ENCODE measurements around the gene SUMO3. TPM values are rescaled to one million over a fixed set of nuclear protein-coding genes. Genes with fewer than 3 reads are reported as not detected.

SUMO3 gene
- polyA plus RNA-seq, 1 experiment = 82.6 TPM

- Histone ChIP-seq H3K27me3 (ENCODE audit: control insufficient read depth, insufficient read depth, low read length) (no peaks in the 10 kb centered on the region), H3K36me3 (ENCODE audit: control insufficient read depth, insufficient read depth, low read length) (peaks cover 6% of the 10 kb centered on the region), H3K4me3 (ENCODE audit: low read depth, low read length) (peak overlapping the region; percentile 61)
- ChIA-PET CTCF (interaction anchor here (1.0 kb wide), 2 partner anchors 14 to 24 kb away, joined by 3 to 4 read pairs; no protein-coding TSS in a partner anchor), POLR2A (no interaction called here)
- TF ChIP-seq, protein P1, sequence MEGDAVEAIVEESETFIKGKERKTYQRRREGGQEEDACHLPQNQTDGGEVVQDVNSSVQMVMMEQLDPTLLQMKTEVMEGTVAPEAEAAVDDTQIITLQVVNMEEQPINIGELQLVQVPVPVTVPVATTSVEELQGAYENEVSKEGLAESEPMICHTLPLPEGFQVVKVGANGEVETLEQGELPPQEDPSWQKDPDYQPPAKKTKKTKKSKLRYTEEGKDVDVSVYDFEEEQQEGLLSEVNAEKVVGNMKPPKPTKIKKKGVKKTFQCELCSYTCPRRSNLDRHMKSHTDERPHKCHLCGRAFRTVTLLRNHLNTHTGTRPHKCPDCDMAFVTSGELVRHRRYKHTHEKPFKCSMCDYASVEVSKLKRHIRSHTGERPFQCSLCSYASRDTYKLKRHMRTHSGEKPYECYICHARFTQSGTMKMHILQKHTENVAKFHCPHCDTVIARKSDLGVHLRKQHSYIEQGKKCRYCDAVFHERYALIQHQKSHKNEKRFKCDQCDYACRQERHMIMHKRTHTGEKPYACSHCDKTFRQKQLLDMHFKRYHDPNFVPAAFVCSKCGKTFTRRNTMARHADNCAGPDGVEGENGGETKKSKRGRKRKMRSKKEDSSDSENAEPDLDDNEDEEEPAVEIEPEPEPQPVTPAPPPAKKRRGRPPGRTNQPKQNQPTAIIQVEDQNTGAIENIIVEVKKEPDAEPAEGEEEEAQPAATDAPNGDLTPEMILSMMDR (IDR thresholded peaks at IDR 0.05; ENCODE audit: insufficient read depth, low read depth, low read length) = no peak
- DNase-seq (ENCODE audit: low read depth) = no peak
Observed at GRCh38 chr21:44816761-44817505, 929 bp downstream of the SUMO3 start.

DNA sequence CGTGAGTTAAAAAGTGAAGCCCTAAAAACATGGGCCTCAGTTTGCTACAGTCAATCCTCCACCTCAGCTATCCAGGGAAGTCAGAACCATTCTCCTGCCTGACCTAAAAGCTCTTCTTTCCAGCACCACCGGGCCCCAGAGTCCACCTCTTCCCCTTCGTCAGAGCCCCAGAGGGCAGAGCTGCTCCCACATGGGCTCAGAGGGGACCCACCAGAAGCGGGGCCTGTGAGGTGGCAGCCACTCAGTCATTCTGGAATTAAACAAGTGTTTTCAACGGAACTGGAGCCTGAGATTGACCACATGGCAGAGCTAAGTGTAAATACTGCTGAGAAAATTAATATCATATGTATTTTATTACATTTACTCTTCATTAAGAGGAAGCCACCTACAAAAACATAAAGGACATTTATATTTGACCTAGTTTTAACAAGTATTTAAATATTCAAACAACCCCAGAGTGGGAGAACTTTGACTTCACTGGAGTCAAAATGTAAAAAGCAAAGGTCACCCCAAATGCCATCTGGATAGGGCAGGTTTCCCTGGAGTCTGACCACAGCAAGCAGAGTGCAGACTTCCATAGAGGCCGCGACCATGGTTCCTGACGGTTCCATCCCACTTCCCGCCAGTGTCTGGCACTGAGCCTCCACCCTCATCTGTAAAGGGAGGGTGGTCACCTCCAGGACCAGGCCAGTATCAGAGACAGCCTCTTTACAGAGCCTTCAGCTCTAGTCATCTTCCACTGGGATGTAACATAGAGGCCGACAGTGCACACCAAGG, 1.8 kb downstream of the SUMO3 start:
- DNase-seq (ENCODE audit: low read depth) = no peak

DNA sequence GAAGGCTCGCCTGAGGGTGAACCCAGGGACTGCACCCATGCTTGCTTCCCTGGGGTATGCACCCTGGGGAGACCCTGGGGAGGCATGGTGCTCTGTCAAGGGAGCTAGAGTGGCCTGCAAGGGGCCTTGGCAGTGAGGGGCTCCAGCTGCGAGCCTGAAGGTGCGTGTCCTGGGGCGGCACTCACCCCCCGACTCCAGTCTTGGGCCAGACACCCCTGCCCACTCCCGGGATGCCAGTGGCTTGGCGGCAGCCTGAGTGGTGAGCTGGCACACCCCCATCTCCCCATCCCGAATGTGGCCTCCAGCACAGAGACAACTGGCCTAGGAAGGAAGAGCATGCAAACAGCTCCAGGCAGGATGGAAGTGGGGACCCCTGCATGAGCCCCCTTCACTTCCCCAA, 2.6 kb downstream of the SUMO3 start:
- no peak for DNase-seq (ENCODE audit: low read depth)
- POLR2A ChIA-PET = no interaction called here
- TF ChIP-seq, protein P1 (IDR thresholded peaks at IDR 0.05; ENCODE audit: insufficient read depth, low read depth, low read length) = no peak
- H3K4me3 ChIP-seq (ENCODE audit: low read depth, low read length) = no peak overlapping the region
- no peaks in the 10 kb centered on the region for H3K27me3 ChIP-seq (ENCODE audit: control insufficient read depth, insufficient read depth, low read length)
- CTCF ChIA-PET = interaction anchor here (1.2 to 1.3 kb wide), 2 partner anchors 10 to 22 kb away, joined by 3 to 5 read pairs; no protein-coding TSS in a partner anchor
- peaks cover 11% of the 10 kb centered on the region for H3K36me3 ChIP-seq (ENCODE audit: control insufficient read depth, insufficient read depth, low read length)

More for the DNA sequence above, 1.8 kb downstream of the SUMO3 start:
- ChIA-PET CTCF (interaction anchor here (1.0 to 1.3 kb wide), 3 partner anchors 10 to 23 kb away, joined by 3 to 5 read pairs (median 3); no protein-coding TSS in a partner anchor), POLR2A (no interaction called here)
- peaks cover 6% of the 10 kb centered on the region for H3K36me3 ChIP-seq (ENCODE audit: control insufficient read depth, insufficient read depth, low read length)
- no peaks in the 10 kb centered on the region for H3K27me3 ChIP-seq (ENCODE audit: control insufficient read depth, insufficient read depth, low read length)
- H3K4me3 ChIP-seq (ENCODE audit: low read depth, low read length) = no peak overlapping the region
- TF ChIP-seq, protein P1 (IDR thresholded peaks at IDR 0.05; ENCODE audit: insufficient read depth, low read depth, low read length) = no peak

DNA sequence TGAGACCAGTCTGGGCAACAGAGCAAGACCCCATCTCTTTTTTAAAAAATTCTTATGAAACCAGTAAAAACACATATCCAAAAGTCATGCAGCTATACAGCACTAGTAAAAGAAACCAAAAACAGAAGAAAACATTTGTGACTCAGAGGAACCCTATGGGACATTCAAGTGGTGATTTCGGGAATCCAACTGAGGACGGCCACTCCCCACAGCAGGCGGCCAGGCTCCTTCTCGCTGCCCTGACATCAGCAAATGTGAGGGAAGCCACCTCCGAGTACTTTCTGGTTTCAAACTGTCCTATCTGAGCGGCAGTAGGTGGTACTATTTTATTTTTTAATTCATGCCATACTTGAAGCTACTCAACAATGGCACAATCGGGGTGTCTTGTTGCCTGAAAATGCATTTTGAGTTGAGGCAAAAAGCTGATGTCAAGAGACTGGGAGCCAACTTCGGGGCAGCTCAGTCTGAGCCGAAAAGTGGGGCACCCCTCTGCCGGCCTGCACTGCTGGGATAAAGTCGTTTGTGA, 3.3 kb downstream of the SUMO3 start:
- ChIA-PET CTCF (no interaction called here), POLR2A (no interaction called here)
- no peaks in the 10 kb centered on the region for H3K27me3 ChIP-seq (ENCODE audit: control insufficient read depth, insufficient read depth, low read length)
- H3K4me3 ChIP-seq (ENCODE audit: low read depth, low read length) = no peak overlapping the region
- TF ChIP-seq, protein P1 (IDR thresholded peaks at IDR 0.05; ENCODE audit: insufficient read depth, low read depth, low read length) = no peak
- H3K36me3 ChIP-seq (ENCODE audit: control insufficient read depth, insufficient read depth, low read length) = peaks cover 12% of the 10 kb centered on the region
- DNase-seq (ENCODE audit: low read depth) = no peak

GRCh38 chr21:44813727-44814126, 4.1 kb downstream of the SUMO3 start:
- DNase-seq (ENCODE audit: low read depth) = no peak
- H3K27me3 ChIP-seq (ENCODE audit: control insufficient read depth, insufficient read depth, low read length) = no peaks in the 10 kb centered on the region
- peaks cover 12% of the 10 kb centered on the region for H3K36me3 ChIP-seq (ENCODE audit: control insufficient read depth, insufficient read depth, low read length)
- POLR2A ChIA-PET = no interaction called here
- H3K4me3 ChIP-seq (ENCODE audit: low read depth, low read length) = no peak overlapping the region
- TF ChIP-seq, protein P1 (IDR thresholded peaks at IDR 0.05; ENCODE audit: insufficient read depth, low read depth, low read length) = no peak
- CTCF ChIA-PET = no interaction called here
